ENCODE data around the gene TXNDC17.
"Not testable (repeated sequence)": the region's sequence is repeated elsewhere in the genome, so short reads cannot be mapped to it uniquely, and the experiment has no call there.

Gene TXNDC17

GRCh38 chr17:6661464-6661848 is 20.6 kb downstream of the TXNDC17 start:
- DNase-seq (ENCODE audit: low spot score), result no peak

- DNase-seq (ENCODE audit: low spot score), result not testable (repeated sequence)
Observed at GRCh38 chr17:6663200-6663599, 22.3 kb downstream of the TXNDC17 start.

- peak; percentile 81 for DNase-seq (ENCODE audit: low spot score)
Observed at GRCh38 chr17:6666077-6666521, 25.2 kb downstream of the TXNDC17 start.

GRCh38 chr17:6666557-6666956 is 25.7 kb downstream of the TXNDC17 start:
- DNase-seq (ENCODE audit: low spot score), result no peak

GRCh38 chr17:6667516-6667915 is 26.7 kb downstream of the TXNDC17 start:
- DNase-seq (ENCODE audit: low spot score), result no peak

GRCh38 chr17:6668219-6668618 is 27.4 kb downstream of the TXNDC17 start:
- DNase-seq (ENCODE audit: low spot score), result no peak

GRCh38 chr17:6668727-6669425 is 28.0 kb downstream of the TXNDC17 start:
- no peak for DNase-seq (ENCODE audit: low spot score)

- no peak for DNase-seq (ENCODE audit: low spot score)
Observed at GRCh38 chr17:6669479-6670212, 28.8 kb downstream of the TXNDC17 start.

GRCh38 chr17:6670571-6670970 is 29.7 kb downstream of the TXNDC17 start:
- no peak for DNase-seq (ENCODE audit: low spot score)

GRCh38 chr17:6670999-6671398 is 30.1 kb downstream of the TXNDC17 start:
- DNase-seq (ENCODE audit: low spot score), result no peak

- DNase-seq (ENCODE audit: low spot score), result no peak
Observed at GRCh38 chr17:6671431-6671830, 30.6 kb downstream of the TXNDC17 start.

GRCh38 chr17:6674586-6674985 is 33.7 kb downstream of the TXNDC17 start:
- no peak for DNase-seq (ENCODE audit: low spot score)

GRCh38 chr17:6675201-6675825 is 34.5 kb downstream of the TXNDC17 start:
- DNase-seq (ENCODE audit: low spot score), result no peak

GRCh38 chr17:6676802-6677157 is 35.9 kb downstream of the TXNDC17 start:
- no peak for DNase-seq (ENCODE audit: low spot score)

- DNase-seq (ENCODE audit: low spot score), result no peak
Observed at GRCh38 chr17:6677158-6677831, 36.4 kb downstream of the TXNDC17 start.

GRCh38 chr17:6677946-6678345 is 37.1 kb downstream of the TXNDC17 start:
- no peak for DNase-seq (ENCODE audit: low spot score)

GRCh38 chr17:6679241-6679640 is 38.4 kb downstream of the TXNDC17 start:
- DNase-seq (ENCODE audit: low spot score), result no peak

- no peak for DNase-seq (ENCODE audit: low spot score)
Observed at GRCh38 chr17:6681176-6681575, 40.3 kb downstream of the TXNDC17 start.

GRCh38 chr17:6681671-6682070 is 40.8 kb downstream of the TXNDC17 start:
- DNase-seq (ENCODE audit: low spot score), result no peak

- DNase-seq (ENCODE audit: low spot score), result no peak
Observed at GRCh38 chr17:6682339-6682738, 41.5 kb downstream of the TXNDC17 start.

- no peak for DNase-seq (ENCODE audit: low spot score)
Observed at GRCh38 chr17:6683081-6683684, 42.3 kb downstream of the TXNDC17 start.

Data from pons (tissue), 1 donor.